ENCODE results near the gene CEP112. TPM values are rescaled to one million over a fixed set of nuclear protein-coding genes. Genes with fewer than 3 reads are reported as not detected.

CEP112 gene
- total RNA-seq, 1 experiment from 2014 or later: 6.1 TPM

- CTCF ChIA-PET: no interaction called here
Observed at GRCh38 chr17:66229783-66230538, 38.0 kb upstream of the CEP112 start.

More at GRCh38 chr17:66229783-66230538, 38.0 kb upstream of the CEP112 start:
- TF ChIP-seq PRDM15 (CRISPR knock-in tag; IDR thresholded peaks at IDR 0.05) (no peak), TCF7 (CRISPR knock-in tag; IDR thresholded peaks at IDR 0.05; ENCODE audit: low read depth) (no peak), GRHL2 (CRISPR knock-in tag; IDR thresholded peaks at IDR 0.05; ENCODE audit: insufficient replicate concordance, severe bottlenecking) (no peak), CREM (CRISPR knock-in tag; IDR thresholded peaks at IDR 0.05) (no peak), ZBTB21 (CRISPR knock-in tag; IDR thresholded peaks at IDR 0.05; ENCODE audit: borderline replicate concordance) (no peak), STAT6 (CRISPR knock-in tag; conservative IDR thresholded peaks at IDR 0.05; ENCODE audit: low read depth) (no peak), ZNF512 (CRISPR knock-in tag; IDR thresholded peaks at IDR 0.05; ENCODE audit: borderline replicate concordance) (no peak), NR2C2 (CRISPR knock-in tag; IDR thresholded peaks at IDR 0.05) (no peak), NFE2L1 (CRISPR knock-in tag; IDR thresholded peaks at IDR 0.05) (no peak), ZSCAN18 (CRISPR knock-in tag; IDR thresholded peaks at IDR 0.05) (no peak), CDX4 (CRISPR knock-in tag; IDR thresholded peaks at IDR 0.05; ENCODE audit: borderline replicate concordance) (no peak), TP53 (CRISPR knock-in tag; IDR thresholded peaks at IDR 0.05) (no peak)
- TF ChIP-seq, protein P1, sequence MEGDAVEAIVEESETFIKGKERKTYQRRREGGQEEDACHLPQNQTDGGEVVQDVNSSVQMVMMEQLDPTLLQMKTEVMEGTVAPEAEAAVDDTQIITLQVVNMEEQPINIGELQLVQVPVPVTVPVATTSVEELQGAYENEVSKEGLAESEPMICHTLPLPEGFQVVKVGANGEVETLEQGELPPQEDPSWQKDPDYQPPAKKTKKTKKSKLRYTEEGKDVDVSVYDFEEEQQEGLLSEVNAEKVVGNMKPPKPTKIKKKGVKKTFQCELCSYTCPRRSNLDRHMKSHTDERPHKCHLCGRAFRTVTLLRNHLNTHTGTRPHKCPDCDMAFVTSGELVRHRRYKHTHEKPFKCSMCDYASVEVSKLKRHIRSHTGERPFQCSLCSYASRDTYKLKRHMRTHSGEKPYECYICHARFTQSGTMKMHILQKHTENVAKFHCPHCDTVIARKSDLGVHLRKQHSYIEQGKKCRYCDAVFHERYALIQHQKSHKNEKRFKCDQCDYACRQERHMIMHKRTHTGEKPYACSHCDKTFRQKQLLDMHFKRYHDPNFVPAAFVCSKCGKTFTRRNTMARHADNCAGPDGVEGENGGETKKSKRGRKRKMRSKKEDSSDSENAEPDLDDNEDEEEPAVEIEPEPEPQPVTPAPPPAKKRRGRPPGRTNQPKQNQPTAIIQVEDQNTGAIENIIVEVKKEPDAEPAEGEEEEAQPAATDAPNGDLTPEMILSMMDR (IDR thresholded peaks at IDR 0.05): no peak
- TF ChIP-seq, protein P2, sequence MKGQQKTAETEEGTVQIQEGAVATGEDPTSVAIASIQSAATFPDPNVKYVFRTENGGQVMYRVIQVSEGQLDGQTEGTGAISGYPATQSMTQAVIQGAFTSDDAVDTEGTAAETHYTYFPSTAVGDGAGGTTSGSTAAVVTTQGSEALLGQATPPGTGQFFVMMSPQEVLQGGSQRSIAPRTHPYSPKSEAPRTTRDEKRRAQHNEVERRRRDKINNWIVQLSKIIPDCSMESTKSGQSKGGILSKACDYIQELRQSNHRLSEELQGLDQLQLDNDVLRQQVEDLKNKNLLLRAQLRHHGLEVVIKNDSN (CRISPR knock-in tag; IDR thresholded peaks at IDR 0.05): no peak
- no peak overlapping the region for H3K27ac Mint-ChIP-seq
- POLR2A ChIA-PET: no interaction called here
- no peaks in the 10 kb centered on the region for H3K4me1 Mint-ChIP-seq
- H3K27me3 Mint-ChIP-seq (ENCODE audit: low read depth): no peaks in the 10 kb centered on the region; the same call in 1 of the 2 replicates
- no peak overlapping the region for H3K4me3 Mint-ChIP-seq
- no peaks in the 10 kb centered on the region for H3K9me3 Mint-ChIP-seq
- no peak for ATAC-seq
- H3K36me3 Mint-ChIP-seq: no peaks in the 10 kb centered on the region
- DNase-seq (ENCODE audit: low spot score): no peak

Measured in WTC11 (cell line).